GM12878 (cell line): ENCODE data around the gene SSBP4. TPM values are rescaled to one million over a fixed set of nuclear protein-coding genes. Genes with fewer than 3 reads are reported as not detected.

Experiments used
- ATAC-seq: fragments of 200-7000 bp; cut with Tn5 transposase; 3 replicates; pipeline ENCODE4 v1.9.1; 2020; ENCODE audit warnings: mild to moderate bottlenecking, moderate library complexity
- BruUV-seq: library from RNA; stranded (reverse); fragments of 400-500 nt; replicated peaks from 2 replicates; lab custom pipeline; 2021; lab: Mats Ljungman, UMichigan
- CTCF ChIA-PET: fragments of 300-600 bp; sonication (Branson Sonifier 250); formaldehyde crosslinking; extraction: SDS; loops from one replicate; lab custom pipeline; 2021; ENCODE audit warnings: inconsistent platforms; lab: Yijun Ruan, JAX
- POLR2A ChIA-PET: fragments of 350-600 bp; formaldehyde crosslinking; extraction: SDS; loops from one replicate; lab custom pipeline; 2021; ENCODE audit warnings: inconsistent platforms; lab: Charles Lee
- RAD21 ChIA-PET: fragments of 300-600 bp; sonication (Branson Sonifier 250); formaldehyde crosslinking; loops from one replicate; lab custom pipeline; 2023; ENCODE audit warnings: antibody characterized with exemption; ENCODE audit not compliant: unreplicated experiment; lab: Charles Lee
- SMC1A ChIA-PET: fragments of 300-600 bp; sonication (Branson Sonifier 250); formaldehyde crosslinking; loops from one replicate; lab custom pipeline; 2023; ENCODE audit not compliant: unreplicated experiment, uncharacterized antibody; lab: Charles Lee
- DNase-seq: peaks from one replicate; pipeline ENCODE4 v3.0.0-alpha.2; 2011; ENCODE audit warnings: low read depth, low spot score
- FAIRE-seq: peaks from 3 replicates; lab custom pipeline; 2011; peaks lifted over from hg19 to GRCh38; lab: Jason Lieb, UNC
- H2AFZ ChIP-seq: 2 replicates; pipeline ENCODE4 v1.6.0; 2011; ENCODE audit warnings: low read depth, low read length, control low read depth; ENCODE audit not compliant: control insufficient read depth
- H3K27ac ChIP-seq: 2 replicates; pipeline ENCODE4 v1.5.1; 2011; ENCODE audit warnings: control low read depth; ENCODE audit not compliant: control insufficient read depth, insufficient read depth
- H3K27me3 ChIP-seq, 2 experiments: replicated peaks in 1 of 2; 2 replicates each; pipeline versions ENCODE4 v1.6.0 to v1.6.1; 2011; ENCODE audit warnings: low read length in 1 of 2; ENCODE audit not compliant: control insufficient read depth in 2 of 2, insufficient read depth in 2 of 2
- H3K36me3 ChIP-seq, 2 experiments: 2 replicates each; pipeline ENCODE4 v1.5.1; 2011; ENCODE audit warnings: low read length in 1 of 2; ENCODE audit not compliant: control insufficient read depth in 2 of 2, insufficient read depth in 2 of 2
- H3K4me1 ChIP-seq: 2 replicates; pipeline ENCODE4 v1.6.1; 2011; ENCODE audit warnings: mild to moderate bottlenecking, low read length, moderate library complexity, mixed read lengths; ENCODE audit not compliant: control insufficient read depth, insufficient read depth
- H3K4me2 ChIP-seq: 2 replicates; pipeline ENCODE4 v1.6.0; 2011; ENCODE audit warnings: control low read depth; ENCODE audit not compliant: control insufficient read depth, insufficient read depth
- H3K4me3 ChIP-seq: fragments of 200-600 bp; sonication (generic); 2 replicates; pipeline ENCODE4 v1.5.1; 2016
- H3K79me2 ChIP-seq: 2 replicates; pipeline ENCODE4 v1.6.0; 2011; ENCODE audit warnings: low read length; ENCODE audit not compliant: control insufficient read depth, insufficient read depth
- H3K9ac ChIP-seq: 2 replicates; pipeline ENCODE4 v1.8.0; 2011; ENCODE audit warnings: low read length, control low read depth, mixed read lengths; ENCODE audit not compliant: control insufficient read depth, insufficient read depth
- H3K9me3 ChIP-seq: replicated peaks from 3 replicates; pipeline ENCODE4 v1.5.1; 2011; ENCODE audit warnings: mild to moderate bottlenecking, low read length; ENCODE audit not compliant: control insufficient read depth, insufficient read depth
- H4K20me1 ChIP-seq: 2 replicates; pipeline ENCODE4 v1.6.0; 2011; ENCODE audit not compliant: control insufficient read depth, insufficient read depth
- BCL3 ChIP-seq: IDR thresholded peaks from 2 replicates; pipeline ENCODE4 v1.6.1; 2011; ENCODE audit warnings: borderline replicate concordance, low read depth, mild to moderate bottlenecking, moderate library complexity, low read length; ENCODE audit not compliant: insufficient read depth, poor library complexity, severe bottlenecking
- CBX3 ChIP-seq: fragments of 200-600 bp; sonication (generic); IDR thresholded peaks from 2 replicates; pipeline ENCODE4 v1.6.1; 2016; ENCODE audit warnings: low read depth, borderline replicate concordance
- E2F4 ChIP-seq: IDR thresholded peaks from 2 replicates; pipeline ENCODE4 v1.6.1; 2012; ENCODE audit warnings: low read depth, low read length, improper control_type of control experiment
- KAT2A ChIP-seq: conservative IDR thresholded peaks from 2 replicates; pipeline ENCODE4 v1.6.1; 2011; ENCODE audit warnings: low read depth, low read length; ENCODE audit not compliant: control insufficient read depth
- LARP7 ChIP-seq: fragments of 450-650 bp; IDR thresholded peaks from 2 replicates; pipeline ENCODE4 v1.6.1; 2017; ENCODE audit warnings: mild to moderate bottlenecking
- NR2C1 ChIP-seq: fragments of 450-650 bp; IDR thresholded peaks from 2 replicates; pipeline ENCODE4 v1.6.1; 2017; ENCODE audit warnings: antibody characterized with exemption, mild to moderate bottlenecking, moderate library complexity
- NR2C2 ChIP-seq: IDR thresholded peaks from 2 replicates; pipeline ENCODE4 v1.6.1; 2011; ENCODE audit warnings: borderline replicate concordance, low read depth; ENCODE audit not compliant: control insufficient read depth, insufficient read length
- POLR2AphosphoS5 ChIP-seq: IDR thresholded peaks from 2 replicates; pipeline ENCODE4 v1.6.1; 2011; ENCODE audit warnings: mild to moderate bottlenecking, low read length, inconsistent platforms
- RUNX3 ChIP-seq: IDR thresholded peaks from 2 replicates; pipeline ENCODE4 v1.6.1; 2012; ENCODE audit warnings: low read length, inconsistent platforms
- STAT1 ChIP-seq: fragments of 450-650 bp; conservative IDR thresholded peaks from 2 replicates; pipeline ENCODE4 v1.6.1; 2014; ENCODE audit warnings: antibody characterized with exemption, mild to moderate bottlenecking
- SUPT20H ChIP-seq: IDR thresholded peaks from 2 replicates; pipeline ENCODE4 v1.6.1; 2011; ENCODE audit warnings: low read depth, mild to moderate bottlenecking, low read length, moderate library complexity, borderline replicate concordance; ENCODE audit not compliant: control insufficient read depth
- YY1 ChIP-seq: IDR thresholded peaks from 2 replicates; pipeline ENCODE4 v1.6.1; 2011; ENCODE audit warnings: low read depth, mild to moderate bottlenecking, low read length
- ZNF24 ChIP-seq: fragments of 450-650 bp; IDR thresholded peaks from 2 replicates; pipeline ENCODE4 v1.6.1; 2017; ENCODE audit warnings: antibody characterized with exemption, mild to moderate bottlenecking
- WGBS: methylation state at CpG from one replicate; pipeline ENCODE4 v1.1.6; 2016; ENCODE audit warnings: low lambda C conversion rate; ENCODE audit not compliant: insufficient replicate concordance, insufficient coverage; ENCODE audit errors: missing lambda C conversion rate; 5-methylcytosine and 5-hydroxymethylcytosine counted together
- in situ Hi-C: fragments of 300-500 bp; cut with MboI; formaldehyde crosslinking; loops from 9 replicates; pipeline ENCODE4 v1.14.3; 2018; ENCODE audit warnings: mixed read lengths
- intact Hi-C: fragments of 100-400 bp; cut with micrococcal nuclease; formaldehyde crosslinking; loops from one replicate; pipeline ENCODE4 v1.14.2; 2022; ENCODE audit not compliant: unreplicated experiment
- polyA plus RNA-seq, 11 experiments: library from polyadenylated mRNA; depleted of rRNA in 4 of 11; unstranded in 6 of 11; stranded (reverse) in 5 of 11; fragments of >200 nt; fragmentation: Nextera tagmentation in 4 of 11; fragmentation: Illumina TruSeq in 1 of 11; extraction: Ambion mirVana in 4 of 11; extraction: Trizol in 1 of 11; gene quantifications; 1 replicate in 1 of 11; 2 replicates in 10 of 11; pipeline versions ENCODE4 v1.2.1 to v1.2.3, GENCODE V29; 2011 to 2016; ENCODE audit warnings: inconsistent platforms in 2 of 11, missing spikeins in 2 of 11, low read depth in 1 of 11
- total RNA-seq, 4 experiments: library from RNA; depleted of rRNA in 3 of 4; stranded (reverse); fragments of >200 nt in 3 of 4; fragmentation: Illumina TruSeq in 1 of 4; extraction: Trizol in 1 of 4; gene quantifications; 2 replicates each; pipeline versions ENCODE4 v1.2.1 to v1.2.3, GENCODE V29; 2013 to 2021

The SSBP4 gene
- total and polyA plus RNA-seq, 10 of the 15 experiments (the other 5 are each of a cell fraction or from before 2014, with no cell fraction given): 0.37 to 150 (median 38.9) TPM

- no peak for TF ChIP-seq RUNX3
- no peak for TF ChIP-seq E2F4
- TF ChIP-seq, all 136 proteins: peak for 4
Measured at GRCh38 chr19:18385675-18386542, 33.3 kb upstream of the SSBP4 start, which contains the start of gene GDF15 (continued).

GRCh38 chr19:18386543-18387271 is 32.5 kb upstream of the SSBP4 start:
- intact Hi-C loops: no loop called here
- ChIA-PET CTCF (interaction anchor here (1.3 to 9.4 kb wide), 9 partner anchors 10 to 107 kb away, joined by 4 to 144 read pairs (median 11); partner anchors contain the start of gene LRRC25), SMC1A (interaction anchor here (1.3 to 4.7 kb wide), 5 partner anchors 15 to 37 kb away, joined by 4 to 60 read pairs (median 5); partner anchors contain the start of gene SSBP4), RAD21 (interaction anchor here (0.7 to 5.5 kb wide), 5 partner anchors 23 to 107 kb away, joined by 3 to 63 read pairs (median 4); partner anchors contain the start of gene LSM4), POLR2A (interaction anchor here (2.5 kb wide), 1 partner anchor 12 kb away, joined by 15 read pairs; no protein-coding TSS in a partner anchor)
- Histone ChIP-seq H3K4me2 (no peak overlapping the region), H3K9me3 (no peaks in the 10 kb centered on the region; the same call in 2 of the 3 replicates), H2AFZ (no peak overlapping the region), H3K9ac (no peak overlapping the region), H3K27me3 (peaks cover 0 to 3% of the 10 kb centered on the region in 2 experiments; a peak in 3 of 4 replicates), H3K4me1 (peaks cover 8% of the 10 kb centered on the region), H3K27ac (no peak overlapping the region), H4K20me1 (no peaks in the 10 kb centered on the region), H3K79me2 (no peaks in the 10 kb centered on the region), H3K4me3 (0 out of 2 replicates have a peak overlapping the region, but pooled peaks have one; percentile 5), H3K36me3 (no peaks in the 10 kb centered on the region)
- TF ChIP-seq NR2C2 (no peak), KAT2A (no peak), ZNF24 (no peak), CBX3 (no peak), NR2C1 (no peak), SUPT20H (no peak), POLR2AphosphoS5 (no peak), E2F4 (no peak), LARP7 (no peak), STAT1 (no peak), YY1 (no peak), BCL3 (no peak)
- TSS peak; percentile 86 for BruUV-seq
- DNase-seq (no peak), ATAC-seq (no peak), FAIRE-seq (no peak)
- in situ Hi-C loops: no loop called here
- WGBS: 81% methylated on average over 14 of the region's 14 CpGs
